Activated CD4-positive, alpha-beta T cell treated with anti-CD3 and anti-CD28 coated beads, Interleukin-10, Interleukin-2, amounts not matched to agents 100 ng/mL and 50 ng/mL, durations not matched to agents 16 hours and 8 hours (primary cell): ENCODE results near the gene PTPRN2.

ENCODE experiments used
- DNase-seq: peaks from one replicate; pipeline ENCODE4 v3.0.0-alpha.2; 2020

Gene PTPRN2

GRCh38 chr7:157979636-157980340, 607.8 kb downstream of the PTPRN2 start:
- DNase-seq: no peak

GRCh38 chr7:157978766-157979165, 608.9 kb downstream of the PTPRN2 start:
- DNase-seq: no peak

- DNase-seq: no peak
These were observed 609.7 kb downstream of the PTPRN2 start for GRCh38 chr7:157977717-157978496.

GRCh38 chr7:157977306-157977705, 610.3 kb downstream of the PTPRN2 start:
- DNase-seq: no peak

GRCh38 chr7:157976406-157976805, 611.2 kb downstream of the PTPRN2 start:
- DNase-seq: no peak

GRCh38 chr7:157975401-157976372, 611.9 kb downstream of the PTPRN2 start:
- no peak for DNase-seq

- DNase-seq: no peak
These were observed 612.9 kb downstream of the PTPRN2 start for GRCh38 chr7:157974678-157975230.

GRCh38 chr7:157973971-157974677, 613.5 kb downstream of the PTPRN2 start:
- DNase-seq: no peak

GRCh38 chr7:157972914-157973313, 614.7 kb downstream of the PTPRN2 start:
- DNase-seq: no peak

- DNase-seq: no peak
These were observed 616.1 kb downstream of the PTPRN2 start for GRCh38 chr7:157971501-157971900.

- no peak for DNase-seq
These were observed 616.9 kb downstream of the PTPRN2 start for GRCh38 chr7:157970744-157971143.

- DNase-seq: no peak
These were observed 617.6 kb downstream of the PTPRN2 start for GRCh38 chr7:157969995-157970394.

GRCh38 chr7:157966490-157966889, 621.1 kb downstream of the PTPRN2 start:
- DNase-seq: no peak

GRCh38 chr7:157964521-157964920, 623.1 kb downstream of the PTPRN2 start:
- DNase-seq: no peak

- DNase-seq: no peak
These were observed 623.6 kb downstream of the PTPRN2 start for GRCh38 chr7:157964016-157964415.

GRCh38 chr7:157963526-157963925, 624.1 kb downstream of the PTPRN2 start:
- no peak for DNase-seq

GRCh38 chr7:157962458-157963306, 624.9 kb downstream of the PTPRN2 start:
- DNase-seq: no peak

- no peak for DNase-seq
These were observed 625.7 kb downstream of the PTPRN2 start for GRCh38 chr7:157961731-157962457.

GRCh38 chr7:157955348-157955999, 632.1 kb downstream of the PTPRN2 start:
- no peak for DNase-seq

GRCh38 chr7:157954901-157955300, 632.7 kb downstream of the PTPRN2 start:
- DNase-seq: no peak
